HG03575 (cell line): Measurements from ENCODE around the gene PUS7L.
"Not testable (repeated sequence)": the region's sequence is repeated elsewhere in the genome, so short reads cannot be mapped to it uniquely, and the experiment has no call there.

ENCODE experiments used
- ATAC-seq: cut with Tn5 transposase; IDR thresholded peaks from one replicate; pipeline ENCODE4 v1.9.1; 2021; ENCODE audit not compliant: unreplicated experiment, insufficient number of reproducible peaks, low FRiP score; ENCODE audit errors: extremely low read depth

Gene PUS7L

DNA sequence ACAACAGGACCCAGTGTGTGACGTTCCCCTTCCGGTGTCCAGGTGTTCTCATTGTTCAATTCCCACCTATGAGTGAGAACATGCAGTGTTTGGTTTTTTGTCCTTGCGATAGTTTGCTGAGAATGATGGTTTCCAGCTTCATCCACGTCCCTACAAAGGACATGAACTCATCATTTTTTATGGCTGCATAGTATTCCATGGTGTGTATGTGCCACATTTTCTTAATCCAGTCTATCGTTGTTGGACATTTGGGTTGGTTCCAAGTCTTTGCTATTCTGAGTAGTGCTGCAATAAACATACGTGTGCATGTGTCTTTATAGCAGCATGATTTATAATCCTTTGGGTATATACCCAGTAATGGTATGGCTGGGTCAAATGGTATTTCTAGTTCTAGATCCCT is 7.2 kb downstream of the PUS7L start:
- ATAC-seq = not testable (repeated sequence)

DNA sequence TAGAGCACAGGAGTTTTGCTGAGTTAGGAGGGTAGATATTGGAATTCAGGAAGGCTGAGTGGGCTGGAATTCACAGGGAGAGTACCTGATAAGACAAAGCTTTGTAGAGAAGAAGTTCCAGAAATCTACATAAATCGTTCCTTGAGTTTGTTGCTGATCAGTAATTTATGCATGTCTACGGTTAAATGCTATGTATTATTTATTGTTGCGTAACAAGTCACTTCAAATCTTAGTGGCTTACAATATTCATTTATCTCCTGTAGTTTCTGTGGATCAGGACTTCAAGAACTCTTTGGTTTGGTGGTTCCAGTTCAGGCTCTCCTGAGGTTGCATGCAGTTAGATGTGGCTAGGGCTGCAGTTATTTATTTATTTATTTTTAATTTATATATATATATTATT is 7.8 kb downstream of the PUS7L start:
- ATAC-seq = no peak

DNA sequence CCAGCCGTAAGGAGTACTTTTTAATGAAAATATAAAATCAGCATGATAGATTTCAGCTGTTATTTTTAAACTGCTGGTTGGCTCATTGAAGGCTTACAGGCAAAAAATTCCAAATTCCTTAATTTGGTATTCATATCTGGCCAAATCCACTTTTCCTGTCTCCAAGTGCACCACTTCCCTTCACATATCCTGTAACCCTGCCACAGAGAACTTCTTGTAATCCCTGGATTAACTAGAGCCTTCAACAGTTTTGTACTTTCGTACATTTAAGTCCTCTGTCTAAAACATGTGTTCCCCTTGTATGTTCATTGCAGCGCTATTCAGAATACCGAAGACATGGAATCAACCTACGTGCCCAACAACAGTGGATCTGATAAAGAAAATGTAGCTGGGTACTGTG is 9.6 kb downstream of the PUS7L start:
- no peak for ATAC-seq

DNA sequence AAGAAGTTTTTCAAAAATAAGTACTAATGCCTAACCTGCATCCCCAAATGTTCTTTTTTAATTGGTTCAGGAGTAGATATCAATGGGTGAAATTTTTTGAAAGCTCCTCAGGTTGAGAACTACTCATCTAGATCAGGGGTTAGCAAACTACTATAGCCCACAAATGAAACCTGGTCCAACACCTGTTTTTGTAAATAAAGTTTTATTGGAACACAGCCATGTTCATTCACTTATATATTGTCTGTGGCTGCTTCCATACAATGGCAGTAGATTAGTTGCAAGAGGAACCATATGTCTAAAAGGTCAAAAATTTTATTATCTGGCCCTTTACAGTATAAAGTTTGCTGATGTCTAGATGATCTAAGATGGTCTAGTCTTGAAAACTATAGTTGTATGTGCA is 13.8 kb downstream of the PUS7L start:
- no peak for ATAC-seq

DNA sequence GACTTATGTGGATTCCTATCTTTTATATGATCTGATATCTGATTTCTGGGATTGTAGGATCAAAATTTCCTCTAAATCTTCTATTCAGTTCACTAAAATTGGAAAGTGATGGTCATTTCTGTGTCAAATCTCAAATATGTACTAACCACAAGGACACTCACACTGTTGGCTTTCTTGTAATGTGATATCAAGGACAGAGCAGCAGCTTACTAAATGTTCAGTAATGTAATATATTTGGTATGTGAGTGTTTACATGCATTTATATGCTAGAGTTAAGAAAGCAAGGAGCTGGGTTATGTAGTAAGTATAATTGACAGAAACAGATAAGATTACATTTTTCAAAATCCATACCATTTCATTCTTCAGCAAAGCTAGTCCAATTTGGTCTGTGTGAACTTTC is 16.5 kb downstream of the PUS7L start:
- no peak for ATAC-seq

DNA sequence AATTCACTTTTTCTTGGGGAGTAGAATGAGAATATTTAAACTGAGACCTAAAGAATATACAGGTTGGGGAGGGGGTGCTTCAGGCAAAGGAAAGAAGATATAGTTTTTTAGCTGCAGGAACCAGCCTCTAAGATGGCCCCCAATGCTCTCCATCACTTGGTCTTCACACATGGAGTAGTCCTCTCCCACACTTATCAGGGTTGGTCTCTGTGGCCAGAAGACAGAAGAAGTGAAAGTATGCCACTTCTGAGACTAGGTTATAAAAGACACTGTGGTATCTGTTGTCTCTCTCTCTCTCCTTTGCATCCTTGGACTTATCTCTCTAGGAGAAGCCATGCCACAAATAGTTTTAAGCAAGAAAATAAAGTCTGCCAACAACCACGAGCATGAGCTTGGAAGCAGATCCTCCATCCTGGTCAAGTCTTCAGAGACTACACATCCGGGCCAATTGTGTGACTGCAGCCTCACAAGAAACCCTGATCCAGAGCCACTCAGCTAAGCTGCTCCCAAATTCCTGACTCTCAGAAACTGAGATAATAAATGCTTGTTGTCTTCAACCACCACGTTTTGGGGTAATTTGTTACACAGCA is 18.0 kb downstream of the PUS7L start:
- ATAC-seq = no peak

DNA sequence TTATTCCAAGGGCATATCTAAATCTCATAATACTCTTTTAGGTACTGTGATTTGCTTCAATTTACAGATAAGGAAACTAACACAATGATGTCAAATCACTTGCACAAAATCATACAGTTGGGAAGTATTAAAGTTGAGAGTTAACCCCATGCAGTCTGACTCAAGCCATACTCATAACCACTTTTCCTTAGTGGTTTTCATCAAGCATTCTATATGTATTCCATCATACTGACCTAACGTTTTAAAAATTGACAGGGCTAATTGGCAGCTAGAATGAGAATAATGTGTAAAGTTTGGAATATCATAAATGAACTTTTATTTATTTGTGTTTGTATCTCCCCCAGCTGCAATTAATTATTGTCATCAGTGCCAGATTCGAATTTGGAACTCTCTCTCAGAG is 20.9 kb downstream of the PUS7L start:
- no peak for ATAC-seq

DNA sequence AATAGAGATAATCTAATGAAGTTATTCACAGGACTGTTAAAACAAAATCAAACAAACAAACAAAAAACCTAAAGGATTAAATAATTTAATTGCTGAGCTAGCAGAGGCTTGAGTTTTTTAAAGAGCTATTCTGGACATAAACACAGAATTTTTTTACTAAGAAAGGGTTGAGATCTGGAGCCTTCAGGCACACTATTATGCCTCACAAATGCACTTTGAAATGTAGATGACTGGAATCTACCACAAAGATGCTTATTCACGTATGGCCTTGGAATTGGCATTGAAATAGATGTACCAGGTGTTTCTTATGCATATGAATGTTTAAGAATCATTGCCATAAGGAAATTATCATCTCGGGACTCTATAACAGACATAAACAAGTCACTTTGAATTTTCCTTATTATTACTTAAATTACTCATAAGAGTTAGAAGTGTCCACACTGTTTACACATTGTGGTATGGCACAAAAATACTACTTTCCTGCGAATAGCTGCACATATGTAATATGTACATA is 21.6 kb downstream of the PUS7L start:
- ATAC-seq = no peak

DNA sequence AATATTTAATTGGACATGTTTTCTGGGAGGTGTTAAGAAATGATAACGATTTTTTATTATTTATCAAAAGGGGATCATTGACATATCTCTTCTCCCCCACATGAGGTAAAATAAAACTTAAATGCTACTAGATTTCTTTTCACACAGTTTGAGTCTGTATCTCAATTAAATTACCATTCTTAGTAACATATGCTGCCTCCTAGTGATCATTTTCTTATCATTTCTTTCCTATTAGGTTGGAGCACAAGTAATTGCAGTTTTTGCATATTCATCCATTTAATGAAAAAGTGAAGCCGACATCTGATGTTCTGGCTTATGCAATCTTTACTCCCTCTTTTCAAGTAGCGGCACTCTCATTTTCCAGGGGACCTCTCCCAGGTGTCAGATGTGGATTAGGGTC is 24.9 kb downstream of the PUS7L start:
- no peak for ATAC-seq

DNA sequence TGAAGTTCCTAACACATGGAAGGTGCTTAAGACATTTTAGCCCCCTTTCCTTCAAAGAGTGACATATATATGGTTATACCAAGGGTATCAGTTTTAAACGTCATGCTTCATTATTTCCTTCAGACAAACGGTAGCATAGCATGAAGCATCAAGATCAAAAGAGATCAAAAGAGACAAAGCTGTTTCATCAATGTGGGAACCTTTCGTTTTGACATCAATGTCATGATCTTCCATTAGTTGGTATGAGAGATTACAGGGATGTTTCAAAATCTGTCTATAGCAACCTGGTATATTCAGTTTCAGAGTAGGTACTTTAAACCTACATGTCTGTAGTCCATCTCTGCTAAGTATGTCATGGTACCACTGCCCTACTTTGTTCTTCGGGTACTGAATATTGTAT is 28.3 kb downstream of the PUS7L start:
- ATAC-seq = no peak

DNA sequence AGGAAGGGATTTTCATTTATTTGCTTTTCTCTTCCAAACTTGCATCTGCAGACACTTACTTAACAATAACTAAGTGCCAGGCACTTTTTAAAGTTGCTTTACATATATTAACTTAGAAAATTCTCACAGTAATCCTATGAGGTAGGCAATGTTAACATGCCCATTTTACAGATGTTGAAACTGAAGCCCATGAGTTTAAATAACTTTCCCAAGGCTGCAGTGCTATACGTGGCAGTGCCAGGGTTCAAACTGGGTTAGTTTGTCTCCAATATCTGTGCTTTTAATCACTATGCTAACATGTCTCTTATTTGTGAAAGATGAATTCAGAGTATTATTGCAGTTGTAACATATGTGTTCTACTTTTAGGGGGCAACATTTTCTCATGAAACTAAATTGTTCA is 29.9 kb downstream of the PUS7L start:
- ATAC-seq = no peak

DNA sequence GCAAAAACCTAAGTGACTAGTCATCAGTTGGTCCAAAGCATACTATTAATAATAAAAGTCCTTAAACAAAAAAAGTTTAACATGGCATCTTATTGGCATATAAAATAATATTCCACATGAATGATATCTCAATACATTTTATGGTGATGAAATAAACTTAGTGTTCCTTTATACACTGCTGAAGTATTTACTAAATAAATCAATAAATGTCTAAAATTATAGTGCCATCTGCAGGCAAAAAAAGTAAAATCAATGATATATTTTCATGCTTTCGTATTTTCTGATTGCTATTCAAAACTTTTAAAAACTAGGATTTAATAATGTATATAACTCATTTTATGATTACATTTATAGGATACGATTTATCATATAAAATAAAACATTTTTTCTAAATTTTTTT is 30.5 kb downstream of the PUS7L start:
- ATAC-seq = no peak

DNA sequence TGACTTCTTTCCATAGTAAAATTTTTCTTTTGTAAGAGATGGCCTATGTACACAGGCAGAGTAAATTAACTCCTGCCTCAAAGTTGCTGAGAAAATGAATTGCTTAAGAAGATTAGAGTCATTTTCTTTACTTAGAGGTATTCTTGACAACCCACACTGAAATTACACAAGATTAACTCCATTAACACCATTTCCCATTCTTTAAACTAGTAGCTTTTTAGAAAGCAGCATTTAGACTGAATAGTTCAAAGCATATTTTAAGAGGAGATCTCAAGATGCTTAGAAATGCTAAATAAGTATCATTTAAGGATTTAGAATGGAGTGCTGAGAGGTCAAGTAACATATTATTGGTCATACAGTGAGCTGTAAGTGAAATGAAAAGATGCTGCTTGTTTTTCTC is 35.5 kb downstream of the PUS7L start:
- no peak for ATAC-seq

DNA sequence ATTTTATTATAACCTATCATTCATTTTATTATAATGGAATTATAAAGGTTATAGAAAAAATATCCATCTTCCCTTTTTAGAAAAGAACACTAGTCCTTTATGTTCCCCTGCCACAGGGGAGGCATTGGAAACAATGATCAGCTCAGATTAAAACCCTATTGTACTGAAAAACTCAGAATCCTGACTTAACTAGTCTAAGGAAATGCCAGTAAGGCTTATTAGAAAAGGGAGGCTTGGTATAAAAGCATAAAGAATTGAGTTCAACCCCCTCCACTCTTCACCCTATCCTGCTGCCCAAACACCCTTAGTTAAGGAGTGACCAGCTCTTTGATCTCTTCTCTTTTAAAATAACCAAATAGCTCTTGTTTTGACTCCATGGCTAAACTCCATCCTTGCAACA is 36.0 kb downstream of the PUS7L start:
- no peak for ATAC-seq

DNA sequence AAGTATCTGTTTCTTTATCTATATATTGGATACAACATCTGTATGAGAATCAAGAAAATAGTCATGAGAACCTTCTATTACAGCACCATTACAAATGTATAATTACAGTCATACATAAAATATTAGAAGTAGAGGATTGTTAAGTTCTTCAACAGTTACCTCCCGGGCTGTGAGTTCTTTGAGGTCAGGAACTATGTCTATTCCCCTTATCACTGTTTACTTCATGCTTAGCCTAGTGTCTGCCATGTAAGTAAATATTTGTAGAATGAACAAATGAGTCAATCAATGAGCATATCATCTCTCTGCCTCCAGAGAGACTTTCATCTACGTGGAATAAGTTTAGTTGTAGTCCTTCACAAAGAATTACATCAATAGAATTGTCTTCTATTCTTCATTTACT is 47.2 kb downstream of the PUS7L start:
- ATAC-seq = no peak

DNA sequence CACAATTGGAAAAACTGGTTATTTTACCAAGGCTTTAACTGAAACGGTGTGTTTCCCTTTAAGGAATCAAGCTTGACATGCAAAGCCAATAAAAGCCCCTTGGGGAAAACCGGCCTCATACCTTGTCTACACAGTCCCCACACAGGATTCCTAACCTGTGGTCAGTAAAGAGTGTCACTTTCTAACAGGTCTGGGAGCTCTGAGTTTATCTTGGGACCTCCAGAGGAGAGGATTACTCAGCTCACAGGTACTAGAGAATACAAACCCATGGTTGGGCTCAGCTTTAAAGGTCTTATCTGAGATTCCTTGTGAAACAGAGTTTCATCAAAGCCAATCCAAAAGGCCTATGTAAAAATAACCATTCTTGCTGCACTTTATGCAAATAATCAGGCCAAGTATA is 54.8 kb downstream of the PUS7L start:
- ATAC-seq = not testable (repeated sequence)

DNA sequence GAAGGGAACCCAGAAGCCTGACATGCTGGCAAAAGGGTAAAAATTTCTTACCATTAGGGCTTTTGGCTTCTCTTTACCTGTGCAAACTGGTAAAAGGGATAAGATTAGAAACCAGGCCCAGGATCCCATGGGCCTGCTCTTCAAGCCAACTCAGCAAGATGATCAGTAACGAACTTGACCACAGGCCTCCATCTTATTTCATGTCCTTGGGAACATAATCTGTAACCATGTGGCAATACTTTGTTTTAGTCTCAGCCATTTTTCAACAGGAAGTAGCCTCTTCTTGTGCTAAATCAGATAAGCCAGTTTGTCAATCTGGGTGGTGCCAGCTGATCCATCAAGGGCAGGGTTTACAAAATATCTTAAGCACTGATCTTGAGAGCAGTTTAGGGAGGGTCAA is 57.4 kb downstream of the PUS7L start:
- not testable (repeated sequence) for ATAC-seq

DNA sequence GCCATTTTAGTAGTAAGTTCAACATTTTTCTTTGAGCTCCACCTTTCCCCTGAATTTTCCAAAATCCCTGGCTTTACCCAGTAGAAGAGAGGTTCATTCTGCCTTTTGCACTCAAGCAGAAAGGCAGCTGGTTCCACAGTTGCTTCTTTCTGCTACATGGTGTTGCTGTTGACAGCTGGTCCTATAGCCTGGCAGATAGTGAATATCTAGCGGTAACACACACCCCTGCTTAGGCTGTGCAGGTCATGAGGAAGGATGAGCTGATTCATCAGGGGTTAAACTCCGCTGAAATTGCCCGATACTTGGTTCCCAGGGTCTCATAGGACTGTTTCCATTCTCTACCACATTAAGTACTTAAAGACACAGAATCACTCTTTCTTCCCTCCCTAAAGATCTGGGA is 62.4 kb downstream of the PUS7L start:
- ATAC-seq = no peak

DNA sequence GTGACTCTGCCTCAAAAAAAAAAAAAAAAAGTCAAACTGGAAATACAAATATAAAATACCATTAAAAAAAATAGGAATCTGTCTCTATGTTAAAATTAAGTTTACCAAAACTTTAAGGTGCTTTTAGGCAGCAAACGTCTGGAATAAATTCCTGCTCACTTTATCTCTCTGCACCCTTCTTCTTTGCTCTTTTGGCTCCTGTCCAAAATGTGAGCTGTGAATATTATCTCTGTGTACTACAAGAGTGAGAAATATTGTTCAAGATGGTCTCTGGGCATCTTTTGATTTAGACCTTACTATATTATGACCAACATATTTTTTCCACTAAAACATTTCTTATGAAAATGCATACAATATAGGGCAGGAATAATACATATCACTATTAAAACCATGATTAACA is 63.7 kb downstream of the PUS7L start:
- ATAC-seq = no peak

DNA sequence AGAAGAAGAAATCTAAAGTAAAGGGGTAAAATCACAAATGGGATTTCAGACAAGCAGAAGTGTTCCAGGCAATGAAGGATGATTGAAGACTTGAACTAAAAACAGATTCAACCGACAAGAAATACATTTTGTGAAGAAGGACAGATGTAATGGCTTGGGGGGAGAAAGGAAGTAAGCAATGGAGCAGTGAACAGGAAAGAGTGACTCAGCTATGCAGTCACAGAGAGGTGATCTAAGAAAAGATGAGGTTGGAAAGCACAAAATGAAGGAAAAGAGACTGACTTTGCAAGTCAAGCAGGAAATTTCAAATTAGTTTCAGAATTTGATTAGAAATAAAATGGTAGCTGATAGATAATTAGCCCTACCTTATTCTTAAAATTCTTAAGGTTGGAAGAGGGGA is 66.5 kb downstream of the PUS7L start:
- no peak for ATAC-seq

DNA sequence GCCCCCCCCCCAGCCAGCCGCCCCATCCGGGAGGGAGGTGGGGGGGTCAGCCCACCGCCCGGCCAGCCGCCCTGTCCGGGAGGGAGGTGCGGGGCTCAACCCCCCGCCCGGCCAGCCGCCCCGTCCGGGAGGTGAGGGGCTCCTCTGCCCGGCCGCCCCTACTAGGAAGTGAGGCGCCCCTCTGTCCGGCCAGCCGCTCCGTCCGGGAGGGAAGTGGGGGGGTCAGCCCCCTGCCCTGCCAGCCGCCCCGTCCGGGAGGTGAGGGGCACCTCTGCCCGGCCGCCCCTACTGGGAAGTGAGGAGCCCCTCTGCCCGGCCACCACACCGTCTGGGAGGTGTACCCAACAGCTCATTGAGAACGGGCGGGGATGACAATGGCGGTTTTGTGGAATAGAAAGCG is 73.1 kb downstream of the PUS7L start:
- ATAC-seq = not testable (repeated sequence)
